Measurements from ENCODE around the gene KIF3B.

DNA sequence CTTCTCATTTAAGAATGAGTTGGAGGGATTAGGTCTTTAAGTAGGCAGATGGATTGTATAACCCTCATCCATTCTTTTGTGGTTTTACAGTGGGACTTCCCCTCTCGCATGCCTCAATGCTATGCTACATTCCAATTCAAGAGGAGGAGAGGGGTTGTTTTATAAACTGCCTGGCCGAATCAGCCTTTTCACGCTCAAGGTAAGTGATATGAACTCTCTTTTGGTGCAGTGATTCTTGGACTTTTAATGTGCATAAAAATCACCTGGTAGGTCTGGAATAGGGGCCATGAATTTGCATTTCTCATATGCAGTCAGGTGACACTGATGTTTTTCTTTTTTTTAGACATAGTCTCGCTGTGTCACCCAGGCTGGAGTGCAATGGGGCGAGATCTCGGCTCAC is 91.5 kb downstream of the KIF3B start:
- TF ChIP-seq, protein P1, sequence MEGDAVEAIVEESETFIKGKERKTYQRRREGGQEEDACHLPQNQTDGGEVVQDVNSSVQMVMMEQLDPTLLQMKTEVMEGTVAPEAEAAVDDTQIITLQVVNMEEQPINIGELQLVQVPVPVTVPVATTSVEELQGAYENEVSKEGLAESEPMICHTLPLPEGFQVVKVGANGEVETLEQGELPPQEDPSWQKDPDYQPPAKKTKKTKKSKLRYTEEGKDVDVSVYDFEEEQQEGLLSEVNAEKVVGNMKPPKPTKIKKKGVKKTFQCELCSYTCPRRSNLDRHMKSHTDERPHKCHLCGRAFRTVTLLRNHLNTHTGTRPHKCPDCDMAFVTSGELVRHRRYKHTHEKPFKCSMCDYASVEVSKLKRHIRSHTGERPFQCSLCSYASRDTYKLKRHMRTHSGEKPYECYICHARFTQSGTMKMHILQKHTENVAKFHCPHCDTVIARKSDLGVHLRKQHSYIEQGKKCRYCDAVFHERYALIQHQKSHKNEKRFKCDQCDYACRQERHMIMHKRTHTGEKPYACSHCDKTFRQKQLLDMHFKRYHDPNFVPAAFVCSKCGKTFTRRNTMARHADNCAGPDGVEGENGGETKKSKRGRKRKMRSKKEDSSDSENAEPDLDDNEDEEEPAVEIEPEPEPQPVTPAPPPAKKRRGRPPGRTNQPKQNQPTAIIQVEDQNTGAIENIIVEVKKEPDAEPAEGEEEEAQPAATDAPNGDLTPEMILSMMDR (IDR thresholded peaks at IDR 0.05), result no peak
- no peak for TF ChIP-seq EZH2 (IDR thresholded peaks at IDR 0.05; ENCODE audit: borderline replicate concordance, insufficient read depth, low read depth, low read length, poor library complexity, severe bottlenecking)

All from B cell (primary cell).